Stomach (tissue), 4 donors: ENCODE results near the gene KCNT1.

Experiments
- CTCF ChIP-seq, 7 experiments: fragments of 450-650 bp in 4 of 7; fragments of 200-600 bp in 3 of 7; sonication (generic) in 3 of 7; IDR thresholded peaks; one replicate each; pipeline ENCODE4 v1.5.1; 2016 to 2019; ENCODE audit warnings: antibody characterized with exemption in 7 of 7, control low read depth in 2 of 7, mild to moderate bottlenecking in 1 of 7
- EP300 ChIP-seq: sonication (generic); formaldehyde crosslinking; IDR thresholded peaks from one replicate; pipeline ENCODE4 v1.6.1; 2017; ENCODE audit warnings: antibody characterized with exemption
- POLR2A ChIP-seq, 4 donors: fragments of 450-650 bp; IDR thresholded peaks; one replicate each; pipeline ENCODE4 v1.6.1; 2016; ENCODE audit warnings: antibody characterized with exemption in 4 of 4, control low read depth in 2 of 4, mild to moderate bottlenecking in 1 of 4, moderate library complexity in 1 of 4
- POLR2AphosphoS5 ChIP-seq, 3 donors: sonication (generic); formaldehyde crosslinking; IDR thresholded peaks; one replicate each; pipeline ENCODE4 v1.6.1; 2016; ENCODE audit warnings: antibody characterized with exemption in 3 of 3

- no peak for TF ChIP-seq CTCF (IDR thresholded peaks at IDR 0.05)
- TF ChIP-seq POLR2A (IDR thresholded peaks at IDR 0.05) = no peak
- no peak for TF ChIP-seq EP300
- no peak for TF ChIP-seq POLR2AphosphoS5 (IDR thresholded peaks at IDR 0.05)
Observed at GRCh38 chr9:135795391-135795790, 93.4 kb downstream of the KCNT1 start.
